ENCODE measurements around the gene EFNA4.

The EFNA4 gene

GRCh38 chr1:155078469-155079209 lies 15.1 kb downstream of the EFNA4 start, which contains the start of gene EFNA3 (continued):
- TF ChIP-seq ZNF148 (tag by site-specific recombination; IDR thresholded peaks at IDR 0.05; ENCODE audit: borderline replicate concordance) (no peak), ZBTB7A (tag by site-specific recombination; IDR thresholded peaks at IDR 0.05; ENCODE audit: low read depth) (0 out of 2 replicates have a peak, but pooled peaks have one; percentile 10), ZNF48 (tag by site-specific recombination; IDR thresholded peaks at IDR 0.05) (no peak), ZNF610 (tag by site-specific recombination; IDR thresholded peaks at IDR 0.05; ENCODE audit: borderline replicate concordance) (no peak), REST (tag by site-specific recombination; IDR thresholded peaks at IDR 0.05) (no peak), ZNF626 (tag by site-specific recombination; IDR thresholded peaks at IDR 0.05) (no peak), ZNF292 (tag by site-specific recombination; IDR thresholded peaks at IDR 0.05; ENCODE audit: borderline replicate concordance, low read depth) (no peak), ZNF518A (tag by site-specific recombination; conservative IDR thresholded peaks at IDR 0.05; ENCODE audit: low read depth) (no peak), ZBTB8A (tag by site-specific recombination; IDR thresholded peaks at IDR 0.05) (0 out of 2 replicates have a peak, but pooled peaks have one; percentile 20), ATF2 (tag by site-specific recombination; IDR thresholded peaks at IDR 0.05; ENCODE audit: low read depth) (no peak), ZNF350 (tag by site-specific recombination; IDR thresholded peaks at IDR 0.05) (no peak), ZNF792 (tag by site-specific recombination; IDR thresholded peaks at IDR 0.05) (no peak), SP2 (tag by site-specific recombination; IDR thresholded peaks at IDR 0.05) (no peak), ZNF510 (tag by site-specific recombination; IDR thresholded peaks at IDR 0.05; ENCODE audit: insufficient replicate concordance) (no peak), ZNF311 (tag by site-specific recombination; IDR thresholded peaks at IDR 0.05; ENCODE audit: borderline replicate concordance) (no peak), ZNF433 (tag by site-specific recombination; IDR thresholded peaks at IDR 0.05; ENCODE audit: low read depth) (no peak), ZSCAN18 (tag by site-specific recombination; IDR thresholded peaks at IDR 0.05) (no peak), ZSCAN23 (tag by site-specific recombination; IDR thresholded peaks at IDR 0.05) (no peak), ZNF558 (tag by site-specific recombination; IDR thresholded peaks at IDR 0.05) (no peak), ZNF2 (tag by site-specific recombination; IDR thresholded peaks at IDR 0.05) (no peak), HOXC10 (CRISPR knock-in tag; IDR thresholded peaks at IDR 0.05) (no peak), HOXD13 (CRISPR knock-in tag; IDR thresholded peaks at IDR 0.05; ENCODE audit: borderline replicate concordance) (no peak)
- TF ChIP-seq, protein P1, sequence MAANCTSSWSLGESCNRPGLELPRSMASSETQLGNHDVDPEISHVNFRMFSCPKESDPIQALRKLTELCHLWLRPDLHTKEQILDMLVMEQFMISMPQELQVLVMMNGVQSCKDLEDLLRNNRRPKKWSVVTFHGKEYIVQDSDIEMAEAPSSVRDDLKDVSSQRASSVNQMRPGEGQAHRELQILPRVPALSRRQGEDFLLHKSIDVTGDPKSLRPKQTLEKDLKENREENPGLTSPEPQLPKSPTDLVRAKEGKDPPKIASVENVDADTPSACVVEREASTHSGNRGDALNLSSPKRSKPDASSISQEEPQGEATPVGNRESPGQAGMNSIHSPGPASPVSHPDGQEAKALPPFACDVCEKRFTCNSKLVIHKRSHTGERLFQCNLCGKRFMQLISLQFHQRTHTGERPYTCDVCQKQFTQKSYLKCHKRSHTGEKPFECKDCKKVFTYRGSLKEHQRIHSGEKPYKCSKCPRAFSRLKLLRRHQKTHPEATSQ (tag by site-specific recombination; IDR thresholded peaks at IDR 0.05), result no peak
